ENCODE results near the gene C10orf62.
"Not testable (repeated sequence)": the region's sequence is repeated elsewhere in the genome, so short reads cannot be mapped to it uniquely, and the experiment has no call there.

C10orf62 gene

DNA sequence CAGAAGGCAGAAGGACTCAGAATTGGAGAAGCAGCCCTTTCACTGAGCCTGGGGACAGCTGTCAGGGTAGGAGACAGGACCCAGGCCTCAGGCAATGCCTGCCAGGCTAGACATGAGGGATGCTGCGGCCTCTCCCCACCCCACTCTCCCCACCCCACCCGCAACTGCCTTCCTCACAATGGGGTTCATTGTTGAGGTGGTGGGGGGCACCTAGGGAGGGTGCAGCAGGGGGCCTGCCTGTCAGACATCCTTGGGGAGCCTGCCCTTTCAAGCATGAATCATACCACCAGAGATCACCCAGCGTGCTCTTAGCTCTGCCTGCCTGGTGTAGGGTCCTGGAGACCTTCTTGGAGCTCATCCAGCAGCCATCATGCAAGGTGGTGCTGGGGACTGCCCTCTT lies at the start of gene C10orf62:
TSS of gene C10orf62 (plus strand) at position 243 of the 400 bp plus-strand sequence. CDS start 177 bp downstream, outside the sequence.
- no peak for DNase-seq (ENCODE audit: low read depth)

DNA sequence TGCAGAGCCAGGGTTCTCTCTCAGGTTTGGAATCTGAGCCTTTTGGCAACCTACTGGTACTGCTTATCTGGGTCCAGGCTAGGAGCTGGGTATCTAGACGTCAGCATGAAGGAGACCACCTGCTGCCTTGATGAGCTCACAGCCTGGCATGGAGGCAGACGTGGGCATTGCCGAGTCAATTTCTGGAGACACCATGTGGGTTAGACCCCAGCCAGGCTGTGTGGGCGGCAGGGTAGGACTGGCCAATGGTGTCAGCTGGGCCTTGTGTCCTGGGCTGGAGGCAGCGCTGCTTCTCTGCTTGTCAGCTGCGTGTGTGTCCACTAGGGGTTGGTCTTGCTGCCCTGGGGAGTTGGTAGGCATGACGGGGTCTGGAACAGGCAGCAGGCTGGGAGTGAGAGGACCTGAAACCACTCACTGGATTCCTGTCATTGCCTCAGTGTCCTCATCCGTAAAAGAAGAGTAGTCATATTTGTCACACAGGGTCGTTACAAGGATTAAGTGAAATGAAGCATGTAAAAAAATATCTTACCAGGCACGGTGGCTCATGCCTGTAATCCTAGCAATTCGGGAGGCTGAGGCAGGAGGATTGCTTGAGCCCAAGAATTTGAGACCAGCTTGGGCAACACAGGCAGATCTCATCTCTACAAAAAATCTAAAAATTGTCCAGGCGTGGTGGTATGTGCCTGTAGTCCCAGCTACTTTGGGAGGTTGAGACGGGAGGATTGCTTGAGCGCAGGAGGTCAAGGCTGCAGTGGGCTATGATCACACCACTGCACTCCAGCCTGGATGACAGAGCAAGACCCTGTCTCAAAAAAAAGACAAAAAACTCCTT lies 48.6 kb upstream of the C10orf62 start:
- DNase-seq (ENCODE audit: low read depth) = no peak

GRCh38 chr10:97542169-97543024 lies 47.1 kb upstream of the C10orf62 start:
- DNase-seq (ENCODE audit: low read depth) = no peak

DNA sequence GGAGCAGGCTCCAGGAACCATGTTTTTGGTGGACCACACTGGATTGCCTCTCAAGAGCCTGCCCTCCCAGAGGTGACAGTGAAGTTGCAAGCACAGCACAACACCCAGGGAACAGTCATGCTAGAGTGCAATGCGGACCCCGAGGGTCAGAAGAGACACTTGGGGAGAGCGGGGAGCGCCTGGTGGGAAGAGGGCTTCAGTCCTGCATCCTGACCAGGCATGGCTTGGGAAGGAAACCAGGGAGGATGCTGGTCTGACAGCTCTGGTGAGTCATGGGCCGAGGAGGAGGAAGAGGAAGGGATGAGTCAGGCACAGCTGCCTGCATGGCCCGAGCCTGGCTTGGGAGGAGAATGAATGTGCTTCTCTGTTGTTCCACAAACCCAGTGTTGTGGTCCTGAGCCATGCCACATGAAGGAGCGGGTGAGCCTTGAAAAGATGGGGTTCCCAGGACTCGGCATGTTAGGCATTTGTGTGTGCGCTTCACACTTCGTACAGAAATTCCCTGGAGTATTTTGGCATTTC lies 46.4 kb upstream of the C10orf62 start:
- DNase-seq (ENCODE audit: low read depth) = no peak

GRCh38 chr10:97546456-97547270 lies 42.9 kb upstream of the C10orf62 start:
- no peak for DNase-seq (ENCODE audit: low read depth)

DNA sequence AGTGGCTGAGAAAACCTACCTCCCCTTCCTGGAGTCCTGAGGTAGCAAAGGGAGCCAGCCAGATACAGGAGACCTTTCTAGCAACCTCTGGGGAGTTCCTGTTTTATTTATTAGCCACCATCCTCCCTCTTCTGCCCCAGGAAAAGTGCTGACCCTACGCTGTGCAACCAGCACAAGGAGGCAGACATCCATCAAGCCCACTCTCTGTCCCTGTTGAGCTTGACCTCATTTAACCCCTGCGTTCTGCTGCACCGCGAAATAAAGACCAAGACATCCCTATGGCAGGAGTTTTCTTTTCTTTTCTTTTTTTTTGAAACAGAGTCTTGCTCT lies 42.3 kb upstream of the C10orf62 start:
- no peak for DNase-seq (ENCODE audit: low read depth)

DNA sequence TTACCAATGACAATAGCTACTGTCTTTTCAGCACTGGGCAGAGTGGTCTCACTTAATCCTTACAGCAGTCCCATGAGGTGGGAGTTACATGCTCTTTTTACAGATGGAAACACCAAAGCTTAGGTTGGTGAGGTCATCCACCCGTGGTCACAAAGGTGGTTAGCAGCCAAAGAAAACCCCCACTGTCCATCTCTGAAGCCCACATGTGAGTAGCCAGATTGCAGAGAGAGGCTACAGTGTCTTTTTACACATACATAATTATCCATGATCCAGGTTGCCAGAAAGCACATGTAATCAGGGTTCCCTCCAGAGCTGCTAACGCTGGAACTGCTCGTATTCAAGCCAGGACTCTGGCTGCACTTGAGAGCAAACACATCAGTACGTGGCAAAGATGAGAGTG lies 41.6 kb upstream of the C10orf62 start:
- DNase-seq (ENCODE audit: low read depth) = no peak

DNA sequence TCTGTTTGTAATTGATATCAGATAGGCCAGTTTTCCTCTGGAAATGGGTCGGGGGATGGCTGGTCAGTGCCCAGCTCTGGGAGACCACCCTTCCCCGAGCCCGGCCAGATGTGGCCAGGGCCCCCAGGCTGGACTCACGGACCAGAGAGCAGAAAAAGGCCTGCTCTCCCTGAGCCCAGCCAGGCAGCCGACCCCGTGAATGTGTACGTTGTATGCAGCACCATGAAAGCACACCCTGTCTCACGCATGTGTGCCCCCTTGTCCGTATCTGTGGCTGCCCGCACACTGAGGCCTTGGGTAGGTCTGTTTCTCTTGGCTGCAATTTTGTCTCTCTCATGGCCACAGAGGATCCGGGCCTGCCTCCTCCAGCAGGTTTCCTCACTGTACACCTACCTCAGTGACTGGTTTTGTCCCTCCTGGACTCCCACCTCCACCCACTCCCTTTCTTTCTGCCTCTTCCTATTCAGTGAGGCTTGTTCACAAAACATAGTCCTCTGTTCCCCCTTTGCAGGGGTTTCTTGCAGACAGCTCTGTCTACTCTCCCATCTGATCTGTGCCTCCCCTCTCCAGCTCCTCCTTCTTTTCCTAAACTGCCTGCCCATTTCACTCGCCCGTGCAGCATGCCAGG lies 40.6 kb upstream of the C10orf62 start:
- no peak for DNase-seq (ENCODE audit: low read depth)

GRCh38 chr10:97549587-97550322 lies 39.8 kb upstream of the C10orf62 start:
- no peak for DNase-seq (ENCODE audit: low read depth)

DNA sequence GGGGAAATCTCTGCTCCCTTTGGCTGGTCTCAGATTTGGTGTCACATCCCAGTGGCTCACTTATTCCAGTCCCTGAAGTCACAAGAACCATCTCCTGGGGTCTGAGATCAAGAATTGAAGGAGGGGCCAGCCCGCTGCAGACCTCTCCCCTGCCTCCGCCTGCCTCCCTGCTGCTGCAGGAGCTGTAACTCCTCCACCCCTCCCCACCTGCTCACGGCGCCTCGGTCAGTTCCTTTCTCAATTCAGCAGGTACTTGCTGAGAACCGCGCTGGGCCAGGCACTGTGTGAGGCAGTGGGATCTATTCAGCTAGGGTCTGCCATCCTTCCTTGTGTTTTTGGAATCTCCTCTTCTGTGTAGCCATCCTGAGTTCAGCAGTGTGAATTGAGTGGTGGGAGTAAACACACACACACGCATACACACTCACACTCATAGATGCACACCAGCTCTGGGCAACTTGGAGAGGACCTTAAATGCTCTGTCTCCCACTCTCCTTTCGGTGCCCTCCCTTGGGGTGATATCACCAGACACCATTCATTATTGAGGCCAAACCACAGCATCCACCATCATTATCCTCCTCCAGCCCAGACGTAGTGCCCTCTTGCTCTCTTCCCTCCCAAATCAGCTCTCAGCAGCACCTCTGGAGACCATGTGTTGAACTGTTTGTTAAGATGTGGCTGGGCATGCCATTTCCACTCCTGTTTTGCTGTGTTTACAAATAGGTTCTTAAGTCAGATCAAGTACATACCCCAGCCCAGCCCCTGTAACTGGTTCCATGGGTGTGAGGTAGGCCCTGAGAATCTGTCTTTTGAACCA lies 39.0 kb upstream of the C10orf62 start:
- DNase-seq (ENCODE audit: low read depth) = no peak

GRCh38 chr10:97551271-97551670 lies 38.2 kb upstream of the C10orf62 start:
- no peak for DNase-seq (ENCODE audit: low read depth)

GRCh38 chr10:97553575-97554031 lies 35.9 kb upstream of the C10orf62 start:
- no peak for DNase-seq (ENCODE audit: low read depth)

DNA sequence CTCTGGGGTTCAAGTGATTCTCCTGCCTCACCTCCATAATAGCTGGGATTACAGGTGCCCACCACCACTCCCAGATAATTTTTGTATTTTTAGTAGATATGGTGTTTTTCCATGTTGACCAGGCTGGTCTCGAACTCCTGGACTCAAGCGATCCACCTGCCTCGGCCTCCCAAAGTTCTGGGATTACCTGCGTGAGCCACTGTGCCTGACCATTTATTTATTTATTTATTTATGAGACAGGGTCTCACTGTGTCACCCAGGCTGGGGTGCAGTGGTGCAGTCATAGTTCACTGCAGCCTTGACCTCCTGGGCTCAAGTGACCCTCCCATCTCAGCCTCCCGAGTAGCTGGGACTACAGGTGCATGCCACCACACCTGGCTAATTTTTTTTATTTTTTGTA lies 35.2 kb upstream of the C10orf62 start:
- DNase-seq (ENCODE audit: low read depth) = not testable (repeated sequence)

GRCh38 chr10:97555541-97555940 lies 34.0 kb upstream of the C10orf62 start:
- DNase-seq (ENCODE audit: low read depth) = not testable (repeated sequence)

GRCh38 chr10:97560731-97561381 lies 28.7 kb upstream of the C10orf62 start:
- not testable (repeated sequence) for DNase-seq (ENCODE audit: low read depth)

DNA sequence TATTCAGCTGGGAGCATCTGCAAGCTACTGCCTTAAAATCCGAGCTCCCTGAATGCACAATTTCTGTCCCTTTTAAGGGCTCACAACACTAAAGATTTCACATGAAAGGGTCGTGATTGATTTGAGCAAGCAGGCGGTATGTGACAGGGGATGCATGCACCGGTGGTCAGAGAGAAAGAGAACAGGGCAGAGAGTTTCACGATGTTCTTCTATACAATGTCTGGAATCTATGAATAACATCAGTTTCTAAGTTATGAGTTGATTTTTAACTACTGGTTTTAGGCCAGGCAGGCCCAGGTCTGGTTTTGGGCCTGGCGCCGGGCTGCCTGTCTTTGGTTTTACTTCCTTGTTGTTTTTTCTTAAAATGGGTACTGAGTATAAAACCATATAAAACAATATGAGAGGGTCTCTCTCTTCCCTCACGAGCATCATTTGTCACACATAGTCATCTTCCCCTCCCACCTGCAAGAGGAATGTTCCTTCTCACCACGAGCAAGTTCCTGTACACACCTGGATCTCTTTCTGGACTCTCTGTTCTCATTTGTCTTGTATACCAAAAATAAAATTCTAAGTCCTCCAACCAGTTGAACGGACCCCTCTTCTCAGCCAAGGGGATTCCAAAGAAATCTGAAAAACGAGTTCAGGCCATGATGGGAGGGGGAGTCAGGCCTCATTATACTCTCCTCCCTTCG lies 28.0 kb upstream of the C10orf62 start:
- DNase-seq (ENCODE audit: low read depth) = not testable (repeated sequence)

GRCh38 chr10:97562329-97562728 lies 27.2 kb upstream of the C10orf62 start:
- DNase-seq (ENCODE audit: low read depth) = not testable (repeated sequence)

DNA sequence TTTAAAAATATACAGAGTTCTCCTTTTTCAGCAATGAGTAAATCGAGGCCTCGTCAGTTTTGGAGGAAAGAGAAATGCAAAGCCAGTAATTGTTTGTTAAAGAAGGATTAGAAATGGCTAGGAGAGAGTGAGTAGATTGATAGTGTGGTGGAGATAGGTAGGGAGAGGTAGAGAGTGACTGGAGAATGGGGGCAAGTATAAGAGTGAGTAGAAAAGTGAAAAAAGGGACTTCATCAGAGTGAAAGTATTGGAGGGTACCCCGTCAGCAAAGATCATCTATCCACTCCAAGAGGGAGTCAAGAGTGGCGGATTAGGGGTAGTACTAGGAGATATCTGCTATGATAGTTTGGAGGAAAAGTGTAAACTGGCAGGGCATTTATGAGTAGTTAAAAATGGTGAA lies 26.2 kb upstream of the C10orf62 start:
- no peak for DNase-seq (ENCODE audit: low read depth)

GRCh38 chr10:97564776-97565175 lies 24.7 kb upstream of the C10orf62 start:
- DNase-seq (ENCODE audit: low read depth) = no peak
